Measurements from ENCODE around the gene BLOC1S3.

BLOC1S3 gene, protein sequence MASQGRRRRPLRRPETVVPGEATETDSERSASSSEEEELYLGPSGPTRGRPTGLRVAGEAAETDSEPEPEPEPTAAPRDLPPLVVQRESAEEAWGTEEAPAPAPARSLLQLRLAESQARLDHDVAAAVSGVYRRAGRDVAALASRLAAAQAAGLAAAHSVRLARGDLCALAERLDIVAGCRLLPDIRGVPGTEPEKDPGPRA

DNA sequence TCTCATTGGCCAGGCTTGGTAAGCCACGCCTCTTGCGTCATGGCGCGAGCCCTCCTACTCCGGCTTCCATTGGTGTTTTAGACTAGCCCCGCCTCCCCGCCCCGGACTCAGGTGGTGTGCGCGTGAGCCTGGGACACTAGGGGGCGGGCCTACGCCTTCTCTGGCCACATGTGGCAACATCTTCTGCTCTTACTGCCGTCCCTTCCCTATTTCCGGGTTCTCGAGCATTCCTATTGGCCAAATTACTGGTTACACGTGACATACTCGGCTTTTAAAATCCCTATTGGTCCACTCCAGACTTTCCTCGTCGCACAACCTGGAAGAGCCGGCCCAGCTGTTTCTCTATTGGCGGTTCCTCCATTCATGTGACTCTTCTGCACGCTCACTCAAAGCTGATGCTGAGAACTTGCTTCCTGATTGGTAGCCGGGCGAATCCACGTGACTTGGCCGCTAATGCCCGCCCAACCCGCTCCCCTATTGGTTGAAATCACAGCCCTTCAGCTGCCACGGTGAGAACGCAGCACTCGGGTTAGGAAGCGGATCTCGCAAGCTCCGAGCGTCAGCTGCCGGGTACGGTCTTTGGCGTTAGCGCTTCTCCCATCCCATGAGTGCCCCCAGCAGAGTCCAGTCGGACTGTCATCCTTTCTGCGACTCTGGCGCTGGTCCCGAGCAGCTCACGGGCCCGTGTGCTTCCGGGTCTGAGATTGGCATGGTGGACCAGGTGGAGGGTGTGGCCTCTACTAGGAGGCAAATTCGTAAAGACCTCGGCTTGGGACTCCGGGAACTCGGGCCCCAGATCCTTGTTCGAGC is at the start of gene BLOC1S3:
Gene BLOC1S3, plus strand, starts transcription at position 523 of the 810 bp plus-strand sequence. CDS start 513 bp downstream, outside the sequence.
- TF ChIP-seq CTCF (IDR thresholded peaks at IDR 0.05; ENCODE audit: control insufficient read depth, extremely low read depth, insufficient read depth): peak; percentile 20
- peak within 1 kb of the TSS; percentile 79 for H3K4me3 ChIP-seq (ENCODE audit: low read depth, low read length)
- DNase-seq (ENCODE audit: low read depth): peak; percentile 99

GRCh38 chr19:45128806-45129205 is 49.8 kb upstream of the BLOC1S3 start:
- DNase-seq (ENCODE audit: low read depth): no peak
- TF ChIP-seq CTCF (IDR thresholded peaks at IDR 0.05; ENCODE audit: control insufficient read depth, extremely low read depth, insufficient read depth): no peak
- H3K4me3 ChIP-seq (ENCODE audit: low read depth, low read length): no peak overlapping the region

DNA sequence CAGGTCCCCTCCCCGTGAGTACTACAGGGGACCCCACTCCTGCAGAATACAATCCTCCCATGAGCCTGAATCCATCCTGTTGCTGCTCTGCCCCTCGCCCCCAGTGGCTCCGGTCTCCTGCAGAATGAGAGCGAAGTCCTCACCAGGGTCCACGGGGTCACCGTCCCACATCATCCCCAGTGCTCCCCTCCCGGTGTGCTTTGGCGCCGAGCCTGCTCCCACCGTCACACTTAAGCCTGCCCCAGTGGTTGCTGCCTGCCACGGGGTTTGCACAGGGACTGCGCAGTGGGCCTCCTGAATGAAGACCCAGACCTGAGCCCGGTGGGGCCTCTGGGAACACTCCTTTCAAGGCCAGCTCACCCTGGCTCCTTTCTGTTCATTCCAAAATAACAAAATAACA is 48.3 kb upstream of the BLOC1S3 start:
- no peak overlapping the region for H3K4me3 ChIP-seq (ENCODE audit: low read depth, low read length)
- TF ChIP-seq CTCF (IDR thresholded peaks at IDR 0.05; ENCODE audit: control insufficient read depth, extremely low read depth, insufficient read depth): no peak
- no peak for DNase-seq (ENCODE audit: low read depth)

DNA sequence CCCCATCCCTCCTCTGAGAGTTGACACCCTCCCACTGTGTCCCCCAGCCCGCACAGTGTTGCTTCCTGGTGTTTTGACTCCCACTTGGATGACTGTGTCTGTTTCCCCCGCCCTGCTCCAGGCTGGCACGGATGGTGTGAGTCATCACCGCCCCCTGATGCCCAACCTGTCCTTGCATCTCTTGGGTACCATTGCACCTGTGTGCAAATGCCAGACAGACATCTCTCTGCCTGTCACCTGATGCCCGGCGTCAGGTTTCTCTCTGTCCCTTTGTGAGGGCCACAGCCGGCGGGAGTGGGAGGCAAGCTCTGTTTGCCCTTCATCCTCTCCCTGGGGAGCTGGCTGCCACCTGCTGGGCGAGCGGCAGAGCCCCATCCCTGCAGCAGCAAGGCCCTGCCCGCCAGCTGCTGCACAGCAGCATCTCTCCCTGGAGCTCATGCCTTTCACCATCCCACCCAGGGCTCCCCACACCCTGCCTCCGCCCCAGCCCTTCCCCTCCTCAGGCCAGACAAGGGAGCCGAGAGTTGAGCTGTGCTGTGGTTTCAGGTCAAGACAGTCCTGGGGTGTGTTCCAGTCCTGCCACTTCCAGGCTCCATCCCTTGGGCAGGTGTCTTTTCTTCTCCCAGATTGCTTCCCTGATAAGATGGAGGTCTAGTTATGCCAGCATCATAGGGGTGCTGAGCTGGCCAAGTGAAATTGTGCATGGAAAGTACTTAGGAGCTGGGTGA is 47.5 kb upstream of the BLOC1S3 start:
- DNase-seq (ENCODE audit: low read depth): no peak
- peak; percentile 38 for TF ChIP-seq CTCF (IDR thresholded peaks at IDR 0.05; ENCODE audit: control insufficient read depth, extremely low read depth, insufficient read depth)
- no peak overlapping the region for H3K4me3 ChIP-seq (ENCODE audit: low read depth, low read length)

DNA sequence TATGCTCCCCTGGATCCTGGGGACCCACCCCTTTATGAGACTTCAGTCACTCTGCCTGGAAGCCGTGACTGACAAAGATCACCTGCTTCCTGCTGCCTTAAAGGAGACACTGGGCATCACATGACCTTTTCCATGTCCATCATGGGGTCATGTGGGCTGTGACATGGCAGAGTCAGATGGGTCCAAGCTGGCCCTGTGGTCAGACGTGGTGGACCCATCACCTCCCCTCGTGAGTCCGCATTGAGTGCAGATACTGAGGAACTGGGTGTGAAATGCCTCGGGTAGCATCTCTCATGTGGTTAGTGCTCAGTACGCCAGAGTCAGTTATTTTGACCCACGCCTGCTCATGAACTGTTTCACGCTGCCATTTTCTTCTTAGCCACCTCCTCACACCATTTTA is 44.9 kb upstream of the BLOC1S3 start:
- TF ChIP-seq CTCF (IDR thresholded peaks at IDR 0.05; ENCODE audit: control insufficient read depth, extremely low read depth, insufficient read depth): no peak
- no peak for DNase-seq (ENCODE audit: low read depth)
- H3K4me3 ChIP-seq (ENCODE audit: low read depth, low read length): no peak overlapping the region

GRCh38 chr19:45135176-45135885 is 43.3 kb upstream of the BLOC1S3 start:
- no peak for DNase-seq (ENCODE audit: low read depth)
- H3K4me3 ChIP-seq (ENCODE audit: low read depth, low read length): no peak overlapping the region
- no peak for TF ChIP-seq CTCF (IDR thresholded peaks at IDR 0.05; ENCODE audit: control insufficient read depth, extremely low read depth, insufficient read depth)

Data from LNCaP clone FGC (cell line).